ENCODE measurements around the gene ODAD4. TPM values are rescaled to one million over a fixed set of nuclear protein-coding genes. Genes with fewer than 3 reads are reported as not detected.

The ODAD4 gene
- total RNA-seq, 1 experiment from 2014 or later = 1.3 TPM

- DNase-seq (ENCODE audit: extremely low read depth, low read depth) = no peak
These were observed 8.8 kb downstream of the ODAD4 start for GRCh38 chr17:41939044-41939692.

GRCh38 chr17:41939693-41940090 lies 9.3 kb downstream of the ODAD4 start:
- no peak for DNase-seq (ENCODE audit: extremely low read depth, low read depth)

DNA sequence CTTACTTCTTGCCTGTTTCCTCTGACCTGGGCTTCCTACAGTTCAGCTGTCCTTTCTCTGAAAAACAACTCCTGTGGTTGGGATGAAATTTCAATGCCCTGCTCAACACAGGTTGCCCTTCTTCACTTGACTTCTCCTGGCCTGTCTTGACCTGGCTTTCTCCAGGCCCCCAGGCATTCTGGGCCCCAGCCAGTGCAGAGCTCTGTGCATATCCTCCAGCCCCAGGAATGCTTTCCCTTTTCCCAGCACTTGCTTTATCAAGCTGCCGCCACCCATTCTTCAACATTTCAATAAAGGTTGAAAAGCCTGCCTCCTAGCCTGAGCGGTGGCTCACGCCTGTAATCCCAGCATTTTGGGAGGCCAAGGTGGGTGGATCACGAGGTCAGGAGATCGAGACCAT lies 10.8 kb downstream of the ODAD4 start:
- no peak for DNase-seq (ENCODE audit: extremely low read depth, low read depth)

DNA sequence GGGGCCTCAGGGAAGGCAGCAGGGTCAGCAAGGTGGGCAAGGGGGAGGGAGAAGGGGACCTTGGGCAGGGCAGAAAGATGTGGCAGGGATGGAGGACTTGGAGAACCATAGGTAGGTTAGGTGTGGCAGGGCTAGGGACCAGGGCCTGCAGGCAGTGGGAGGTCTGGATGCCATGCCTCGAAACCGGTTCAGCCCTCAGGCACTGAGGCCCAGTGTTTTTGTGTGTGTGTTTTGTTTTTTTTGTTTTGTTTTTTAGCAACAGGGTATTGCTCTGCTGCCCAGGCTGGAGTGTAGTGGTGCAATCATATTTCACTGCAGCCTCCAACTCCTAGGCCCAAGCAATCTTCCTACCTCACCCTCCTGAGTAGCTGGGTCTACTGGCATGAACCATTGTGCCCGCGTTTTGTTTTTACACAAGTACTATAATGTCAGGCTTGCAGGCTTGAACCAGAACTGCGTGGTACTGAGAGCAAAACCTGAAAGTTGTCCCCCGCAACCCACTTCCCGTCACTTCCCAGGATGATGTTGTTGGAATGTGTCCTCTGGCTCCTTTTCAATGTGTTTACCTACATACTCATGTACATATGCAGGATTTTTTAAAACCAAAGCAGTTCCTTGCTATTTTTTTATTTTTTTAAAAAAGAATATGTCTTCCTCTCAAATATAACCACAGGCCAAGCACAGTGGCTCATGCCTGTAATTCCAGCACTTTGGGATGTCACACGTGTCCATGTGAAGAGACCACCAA lies 12.4 kb downstream of the ODAD4 start:
- no peak for DNase-seq (ENCODE audit: extremely low read depth, low read depth)

DNA sequence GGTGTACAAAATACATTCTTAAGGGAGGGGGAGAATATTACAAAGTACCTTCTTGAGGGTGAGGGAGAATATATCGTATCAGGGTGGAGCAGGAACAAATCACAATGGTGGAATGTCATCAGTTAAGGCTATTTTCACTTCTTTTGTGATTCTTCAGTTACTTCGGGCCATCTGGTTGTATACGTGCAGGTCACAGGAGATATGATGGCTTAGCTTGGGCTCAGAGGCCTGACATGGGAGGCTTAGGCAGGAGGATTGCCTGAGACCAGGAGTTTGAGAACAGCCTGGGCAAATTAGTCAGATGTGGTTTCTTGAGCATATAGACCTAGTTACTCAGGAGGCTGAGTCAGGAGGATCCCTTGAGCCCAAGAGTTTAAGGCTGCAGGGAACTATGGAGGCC lies 13.1 kb downstream of the ODAD4 start:
- DNase-seq (ENCODE audit: extremely low read depth, low read depth) = no peak

GRCh38 chr17:41944943-41945342 lies 14.5 kb downstream of the ODAD4 start:
- peak; percentile 33 for DNase-seq (ENCODE audit: extremely low read depth, low read depth)

DNA sequence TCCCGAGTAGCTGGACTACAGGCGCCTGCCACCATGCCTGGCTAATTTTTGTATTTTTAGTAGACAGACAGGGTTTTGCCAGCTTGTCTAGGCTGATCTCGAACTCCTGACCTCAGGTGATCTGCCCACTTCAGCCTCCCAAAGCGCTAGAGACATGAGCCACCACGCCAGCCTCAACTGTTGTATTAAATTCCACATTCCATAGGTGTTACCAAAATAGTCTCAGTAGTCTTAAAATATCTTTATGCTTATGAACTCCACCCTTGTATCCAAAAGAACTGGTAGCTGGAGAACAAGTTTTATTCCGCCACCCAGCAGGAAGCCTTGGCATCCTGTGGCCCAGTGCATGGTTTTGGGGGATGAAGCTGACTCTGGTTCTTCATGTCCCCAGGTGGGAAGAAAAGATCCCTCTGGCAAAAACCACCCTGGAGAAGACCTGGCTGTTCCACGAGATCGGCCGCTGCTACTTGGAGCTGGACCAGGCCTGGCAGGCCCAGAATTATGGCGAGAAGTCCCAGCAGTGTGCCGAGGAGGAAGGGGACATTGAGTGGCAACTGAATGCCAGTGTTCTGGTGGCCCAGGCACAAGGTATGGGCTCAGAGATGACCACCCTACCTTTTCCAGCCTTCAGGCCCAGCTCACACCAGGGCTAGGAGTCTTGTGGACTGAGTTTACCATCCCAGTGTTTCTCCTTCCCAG lies 18.5 kb downstream of the ODAD4 start:
- DNase-seq (ENCODE audit: extremely low read depth, low read depth) = no peak

- DNase-seq (ENCODE audit: extremely low read depth, low read depth) = no peak
These were observed 26.1 kb downstream of the ODAD4 start for GRCh38 chr17:41956522-41956921.

GRCh38 chr17:41957031-41957868 lies 26.8 kb downstream of the ODAD4 start:
- DNase-seq (ENCODE audit: extremely low read depth, low read depth) = no peak

DNA sequence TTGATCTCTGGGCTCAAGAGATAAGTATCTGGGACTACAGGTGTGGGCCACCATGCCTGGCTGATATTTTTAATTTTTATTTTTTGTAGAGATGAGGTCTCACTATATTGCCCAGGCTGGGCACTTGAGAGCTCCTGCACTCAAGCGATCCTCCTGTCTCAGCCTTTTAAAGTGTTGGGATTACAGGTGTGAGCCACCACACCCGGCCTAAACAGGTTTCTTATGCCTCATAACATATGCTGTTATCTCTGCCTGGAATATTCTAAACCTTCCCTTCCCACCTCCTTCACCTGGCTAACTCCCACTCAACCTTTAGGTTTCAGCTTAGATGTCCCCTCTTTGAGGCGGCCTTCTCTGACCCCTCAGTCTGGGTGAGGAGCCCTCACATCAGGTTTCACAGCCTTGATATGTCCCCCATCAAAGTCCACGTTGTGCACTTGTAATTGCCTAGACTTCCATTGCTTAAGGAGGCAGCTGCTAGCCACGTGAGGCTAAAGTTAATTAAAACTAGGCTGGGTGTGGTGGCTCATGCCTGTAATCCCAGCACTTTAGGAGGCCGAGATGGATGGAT lies 27.5 kb downstream of the ODAD4 start:
- no peak for DNase-seq (ENCODE audit: extremely low read depth, low read depth)

GRCh38 chr17:41959030-41959335 lies 28.6 kb downstream of the ODAD4 start:
- DNase-seq (ENCODE audit: extremely low read depth, low read depth) = no peak

GRCh38 chr17:41959336-41960095 lies 29.1 kb downstream of the ODAD4 start:
- peak; percentile 37 for DNase-seq (ENCODE audit: extremely low read depth, low read depth)

GRCh38 chr17:41962111-41962510 lies 31.7 kb downstream of the ODAD4 start:
- no peak for DNase-seq (ENCODE audit: extremely low read depth, low read depth)

GRCh38 chr17:41962768-41963434 lies 32.5 kb downstream of the ODAD4 start:
- DNase-seq (ENCODE audit: extremely low read depth, low read depth) = peak; percentile 61

DNA sequence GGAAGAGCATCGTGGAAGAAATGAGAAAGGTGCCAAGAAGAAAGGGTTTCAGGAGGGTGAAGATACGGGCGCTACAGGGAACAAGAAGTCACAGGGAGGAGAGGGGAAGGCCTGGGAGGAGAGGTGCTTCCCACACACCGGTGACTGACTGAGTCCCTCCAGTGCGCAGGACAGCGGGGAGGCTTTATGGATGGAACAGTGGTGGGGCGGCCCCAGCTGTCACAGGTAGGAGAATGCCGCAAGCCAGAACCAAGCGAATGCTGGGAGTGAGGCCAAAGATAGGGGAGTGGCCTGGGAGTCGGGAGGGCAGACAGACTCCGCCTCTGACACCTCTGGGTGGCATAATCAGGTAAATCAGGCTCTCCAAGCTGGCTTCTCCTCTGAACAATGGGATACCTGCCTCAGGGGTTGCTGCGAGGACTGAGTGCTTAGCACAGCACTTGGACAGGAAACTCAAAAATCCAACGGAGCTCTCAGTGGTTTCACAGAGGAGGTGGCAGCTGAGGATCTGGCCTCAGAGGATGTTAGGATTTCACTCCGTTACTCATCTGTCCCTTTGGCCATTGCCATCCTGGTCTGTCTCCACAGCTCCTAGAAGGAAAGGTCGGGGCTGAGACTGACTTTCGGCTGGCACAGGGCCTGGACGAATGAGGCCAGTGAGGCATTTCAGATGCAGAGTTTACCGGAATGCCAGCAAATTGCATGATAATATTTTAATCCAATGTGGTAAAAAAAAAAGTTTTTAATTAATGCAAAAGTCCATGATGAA lies 35.5 kb downstream of the ODAD4 start:
- DNase-seq (ENCODE audit: extremely low read depth, low read depth) = no peak

DNA sequence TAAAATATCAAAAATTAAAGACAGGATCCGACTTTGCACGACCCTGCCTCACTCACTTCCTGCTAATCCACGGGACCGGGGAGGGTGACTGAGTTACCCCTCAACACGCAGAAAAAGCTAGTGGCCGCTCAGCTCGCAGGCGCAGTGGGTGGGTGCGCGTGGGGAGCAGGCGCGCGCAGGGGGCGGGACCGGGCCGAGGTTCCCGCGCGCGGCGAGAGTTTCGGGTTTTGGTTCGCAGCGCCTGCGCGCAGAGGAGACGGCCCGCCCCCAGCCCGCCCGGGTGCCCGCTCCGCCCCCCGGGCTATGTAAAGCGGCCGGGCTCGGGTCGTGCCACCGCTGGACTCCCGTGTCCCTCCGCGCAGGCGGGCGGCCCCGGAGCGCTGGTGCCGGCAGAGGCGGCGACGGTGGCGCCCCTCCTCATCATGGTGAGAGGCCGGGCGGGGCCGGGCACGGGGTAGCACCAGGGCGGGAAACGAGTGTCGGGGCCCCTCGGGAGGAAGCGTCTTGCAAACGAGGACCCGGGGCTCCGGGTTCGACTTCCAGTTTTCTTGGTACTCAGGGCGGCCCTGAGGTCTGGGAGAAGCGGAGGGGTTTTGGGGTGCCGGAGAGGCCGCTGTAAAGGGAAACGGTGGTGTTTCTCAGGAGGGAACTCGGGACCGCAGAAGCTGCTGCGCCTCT lies 36.2 kb downstream of the ODAD4 start, which contains the start of gene CNP:
Gene CNP, plus strand, starts transcription at position 333 of the 678 bp plus-strand sequence. Its CDS starts 90 bp downstream, at position 423.
- DNase-seq (ENCODE audit: extremely low read depth, low read depth) = peak; percentile 84

GRCh38 chr17:41967141-41967920 lies 36.9 kb downstream of the ODAD4 start:
- DNase-seq (ENCODE audit: extremely low read depth, low read depth) = no peak

Data from NCI-H460 (cell line).